ENCODE results near the gene CCSER2.

CCSER2 gene

GRCh38 chr10:84548869-84549268, 220.5 kb downstream of the CCSER2 start:
- DNase-seq (ENCODE audit: low spot score): no peak

DNA sequence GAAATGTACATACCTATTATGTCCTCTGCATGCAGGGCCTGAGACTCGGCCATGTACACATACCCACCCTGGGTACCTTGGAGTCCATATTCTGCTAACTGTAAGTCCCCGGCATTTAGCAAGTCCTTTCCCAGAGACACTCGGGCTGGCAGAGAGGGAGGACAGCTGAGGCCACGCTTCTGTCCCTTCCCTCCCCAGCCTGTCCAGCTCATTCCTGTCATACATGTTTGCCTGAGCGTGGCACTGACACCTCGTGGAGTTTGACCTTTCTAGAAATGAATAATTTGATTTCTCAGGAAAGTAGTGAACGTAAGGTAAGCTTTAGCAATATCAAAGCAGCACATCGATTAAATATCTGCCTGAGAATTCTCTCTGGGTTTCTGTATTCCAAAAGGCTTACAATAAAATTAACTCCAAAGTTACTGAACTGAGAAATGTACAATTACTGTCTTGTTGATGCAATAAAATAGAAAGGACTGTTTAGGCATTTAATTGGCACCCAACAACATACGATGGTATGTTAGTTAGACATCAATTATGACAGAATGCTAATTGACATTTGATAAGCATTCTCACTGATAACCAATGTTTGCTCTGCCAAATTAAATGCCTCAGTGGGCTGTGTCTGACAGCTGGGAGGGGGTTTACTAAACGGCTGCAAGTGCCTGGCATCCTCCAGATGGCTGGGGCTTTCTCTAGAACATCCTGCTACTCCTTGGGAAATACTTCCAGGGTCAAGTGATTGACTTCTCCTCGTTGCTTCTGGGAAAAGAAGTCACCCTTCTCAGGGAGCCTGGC, 221.2 kb downstream of the CCSER2 start:
- no peak for DNase-seq (ENCODE audit: low spot score)

DNA sequence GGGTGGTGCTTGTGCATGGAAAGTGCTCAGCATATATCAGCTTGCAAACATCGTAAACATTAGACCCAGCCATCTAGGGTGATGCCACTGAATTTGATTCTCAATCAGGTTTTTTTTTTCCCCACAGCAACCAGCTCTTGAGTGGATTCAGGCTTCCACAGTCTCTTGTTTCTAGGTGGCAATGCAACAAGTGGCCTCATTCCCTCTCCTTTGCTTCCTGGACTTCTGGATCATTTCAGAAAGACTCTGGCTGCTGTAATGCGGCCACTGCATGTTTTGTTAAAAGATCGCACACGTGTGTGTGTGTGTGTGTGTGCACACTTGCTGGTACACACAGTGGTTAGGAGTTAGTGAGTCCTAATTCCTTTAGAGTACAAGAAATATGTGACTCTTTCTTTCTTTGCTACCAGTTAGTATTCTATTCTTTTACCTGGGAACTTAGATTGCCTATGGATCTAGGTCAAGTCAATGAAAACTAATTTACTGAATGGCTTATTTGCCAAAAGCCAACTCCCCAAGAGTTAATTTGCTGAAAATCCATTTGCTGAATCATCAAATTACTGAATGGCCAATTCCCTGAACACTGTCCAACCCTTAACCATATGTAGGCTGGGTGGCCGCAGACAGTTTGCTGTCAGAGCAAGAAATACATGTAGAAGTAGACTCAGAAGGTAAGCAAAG, 222.5 kb downstream of the CCSER2 start:
- DNase-seq (ENCODE audit: low spot score): no peak

DNA sequence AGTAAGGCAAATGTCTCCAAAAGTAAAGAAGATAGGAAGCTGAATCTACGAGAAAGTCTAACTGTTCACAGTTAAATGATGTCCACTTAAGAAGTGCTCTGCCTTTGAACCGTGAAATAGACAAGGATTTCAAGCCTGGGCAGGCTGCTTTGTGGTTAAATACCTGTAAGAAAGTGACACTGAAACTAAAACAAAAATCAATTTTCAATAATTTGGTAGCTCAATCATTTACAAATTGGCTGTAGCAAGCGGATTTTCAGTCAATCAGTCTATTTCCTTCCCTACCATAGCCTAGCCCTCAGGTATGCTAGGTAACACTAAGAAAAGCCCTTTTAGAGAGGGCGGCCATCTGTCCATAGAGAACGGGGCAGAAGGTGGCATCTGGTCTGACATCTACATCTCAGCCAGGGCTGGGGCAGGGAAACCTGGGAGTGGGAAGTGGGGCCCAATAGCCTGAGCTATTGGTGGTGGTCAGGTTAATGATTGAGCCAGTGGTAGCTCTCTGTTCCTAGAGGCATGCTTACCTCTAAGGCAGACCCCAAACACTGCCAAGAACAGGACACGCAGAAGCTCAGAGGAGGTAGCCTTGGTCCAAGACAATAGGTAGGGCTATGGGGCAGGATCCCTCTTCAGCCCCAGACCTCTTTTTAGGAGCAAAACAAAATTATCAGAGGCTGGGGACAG, 223.2 kb downstream of the CCSER2 start:
- no peak for DNase-seq (ENCODE audit: low spot score)

DNA sequence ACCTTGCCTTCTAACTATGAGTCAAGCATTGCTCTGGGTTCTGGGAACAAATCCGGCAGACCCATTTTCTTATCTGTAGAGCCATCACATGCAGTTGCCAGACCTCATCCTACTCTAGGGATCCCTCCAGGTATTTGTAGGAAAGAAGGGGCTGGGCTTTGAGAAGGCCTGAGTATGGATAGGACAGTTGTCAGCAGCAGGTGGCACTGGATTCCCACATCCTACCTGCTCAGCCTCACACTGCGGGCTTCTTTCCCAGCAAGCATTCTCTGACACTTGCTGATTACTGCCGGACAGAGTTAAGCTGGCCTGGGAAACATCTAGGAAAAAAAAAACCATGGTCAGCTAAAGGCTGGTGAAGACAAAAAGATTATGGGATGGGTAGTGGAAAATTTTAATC, 224.1 kb downstream of the CCSER2 start:
- DNase-seq (ENCODE audit: low spot score): no peak

DNA sequence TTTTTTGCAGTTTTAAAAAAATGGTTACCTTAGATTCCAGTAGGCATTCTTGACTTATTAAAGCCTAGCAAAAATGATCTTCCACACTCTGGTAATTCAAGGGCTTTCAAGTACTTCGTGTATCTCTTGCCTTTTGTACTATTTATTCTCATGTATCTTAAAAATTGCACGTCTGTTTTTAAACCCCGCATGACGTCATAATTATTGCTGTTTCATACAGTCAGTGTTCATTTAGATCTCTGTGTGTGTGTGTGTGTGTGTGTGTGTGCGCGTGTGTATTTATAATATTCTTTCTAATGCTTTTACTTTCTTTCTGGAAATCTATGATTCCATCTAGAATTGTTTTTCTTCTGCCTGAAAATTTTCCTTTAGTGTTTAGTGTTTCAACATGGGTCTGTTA, 234.2 kb downstream of the CCSER2 start:
- no peak for DNase-seq (ENCODE audit: low spot score)

DNA sequence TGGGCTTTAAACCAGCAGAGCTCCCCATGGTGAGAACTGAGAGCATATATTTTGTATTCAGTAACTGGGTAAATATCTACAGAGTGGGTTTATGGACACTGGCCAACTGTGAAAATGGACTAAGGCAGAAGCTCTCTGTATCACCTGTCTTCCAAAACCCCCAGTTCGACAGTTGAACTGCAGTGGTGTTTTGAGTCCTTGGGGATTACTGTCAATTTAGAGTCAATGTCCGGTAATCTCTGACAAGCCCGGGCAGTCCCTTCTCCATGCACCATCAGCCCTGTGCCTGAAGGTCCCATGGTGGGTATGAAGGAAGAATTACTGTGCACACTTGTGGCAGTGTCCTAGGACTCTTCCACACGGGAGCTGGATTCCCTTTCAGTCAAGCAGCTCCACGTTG, 235.0 kb downstream of the CCSER2 start:
- no peak for DNase-seq (ENCODE audit: low spot score)

- DNase-seq (ENCODE audit: low spot score): no peak
Measured at GRCh38 chr10:84563868-84564267, 235.5 kb downstream of the CCSER2 start.

- DNase-seq (ENCODE audit: low spot score): no peak
Measured at GRCh38 chr10:84565881-84566582, 237.6 kb downstream of the CCSER2 start.

DNA sequence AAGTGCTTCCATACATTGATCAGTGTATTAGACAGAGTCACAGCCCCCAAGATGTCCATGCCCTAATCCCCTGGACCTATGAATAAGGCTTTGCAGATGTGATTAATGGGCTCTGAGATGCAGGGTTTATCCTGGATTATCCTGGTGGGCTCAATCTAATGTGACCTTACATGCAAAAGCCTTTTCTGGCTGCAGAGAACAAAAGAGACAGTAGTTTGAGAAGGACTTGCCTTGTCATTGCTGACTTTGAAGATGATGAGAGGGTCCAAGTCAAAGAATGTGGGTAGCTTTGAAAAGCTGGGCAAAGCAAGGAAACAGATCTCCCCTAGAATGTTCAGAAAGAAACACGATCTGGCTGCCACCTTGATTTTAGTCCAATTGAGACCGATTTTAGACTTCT, 238.7 kb downstream of the CCSER2 start:
- DNase-seq (ENCODE audit: low spot score): no peak
